HL-60 (cell line): Measurements from ENCODE around the gene DLG1.
"Not testable (repeated sequence)": the region's sequence is repeated elsewhere in the genome, so short reads cannot be mapped to it uniquely, and the experiment has no call there.

Experiments used
- DNase-seq, 2 experiments: peaks; one replicate each; pipeline ENCODE4 v3.0.0-alpha.2; 2010 to 2020; ENCODE audit warnings: low read depth in 1 of 2, low spot score in 1 of 2
- H3K27ac ChIP-seq: fragments of 250-450 bp; sonication (Bioruptor Pico); replicated peaks from 2 replicates; pipeline ENCODE4 v1.5.1; 2020; ENCODE audit warnings: mild to moderate bottlenecking, moderate library complexity
- H3K27me3 ChIP-seq: fragments of 250-450 bp; sonication (Bioruptor Pico); 2 replicates; pipeline ENCODE4 v1.5.1; 2021; ENCODE audit warnings: mild to moderate bottlenecking, moderate library complexity; ENCODE audit not compliant: insufficient read depth, poor library complexity, severe bottlenecking
- H3K4me3 ChIP-seq: replicated peaks from 2 replicates; pipeline ENCODE4 v1.5.1; 2011; ENCODE audit warnings: mild to moderate bottlenecking, control low read depth, low read length; ENCODE audit not compliant: insufficient read depth
- GABPA ChIP-seq: IDR thresholded peaks from 2 replicates; pipeline ENCODE4 v1.6.1; 2012; ENCODE audit warnings: low read depth
- POLR2AphosphoS5 ChIP-seq: IDR thresholded peaks from 2 replicates; pipeline ENCODE4 v1.6.1; 2012; ENCODE audit warnings: low read depth
- REST ChIP-seq: IDR thresholded peaks from 2 replicates; pipeline ENCODE4 v1.6.1; 2012; ENCODE audit warnings: low read depth; ENCODE audit not compliant: insufficient replicate concordance
- SPI1 ChIP-seq: IDR thresholded peaks from 2 replicates; pipeline ENCODE4 v1.6.1; 2012; ENCODE audit warnings: low read depth, mild to moderate bottlenecking, borderline replicate concordance
- TF ChIP-seq, protein P1 (sequence below): IDR thresholded peaks from one replicate; pipeline ENCODE4 v1.5.1; 2011; ENCODE audit warnings: low read length, control low read depth, inconsistent platforms; ENCODE audit not compliant: insufficient read depth

DLG1 gene

DNA sequence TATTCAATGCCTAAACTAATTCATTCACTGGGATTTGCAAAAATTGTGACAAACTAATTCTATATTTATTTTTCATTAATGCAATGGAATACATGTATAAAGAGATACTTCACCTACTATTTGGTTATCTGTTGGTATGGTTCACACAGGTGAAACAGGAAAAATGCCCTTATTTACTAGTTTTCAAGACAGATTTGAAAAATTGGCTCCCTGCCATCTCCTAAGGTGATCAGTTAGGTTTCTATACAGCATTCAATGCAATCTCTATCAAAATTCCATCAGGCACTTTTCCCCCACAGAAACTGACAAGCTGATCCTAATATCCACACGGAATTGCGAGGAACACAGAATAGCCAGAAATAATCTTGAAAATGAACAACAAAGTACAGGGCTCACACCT lies 101.1 kb downstream of the DLG1 start:
- Histone ChIP-seq H3K27me3 (no peaks in the 10 kb centered on the region), H3K27ac (no peak overlapping the region), H3K4me3 (no peak overlapping the region)
- TF ChIP-seq, protein P1, sequence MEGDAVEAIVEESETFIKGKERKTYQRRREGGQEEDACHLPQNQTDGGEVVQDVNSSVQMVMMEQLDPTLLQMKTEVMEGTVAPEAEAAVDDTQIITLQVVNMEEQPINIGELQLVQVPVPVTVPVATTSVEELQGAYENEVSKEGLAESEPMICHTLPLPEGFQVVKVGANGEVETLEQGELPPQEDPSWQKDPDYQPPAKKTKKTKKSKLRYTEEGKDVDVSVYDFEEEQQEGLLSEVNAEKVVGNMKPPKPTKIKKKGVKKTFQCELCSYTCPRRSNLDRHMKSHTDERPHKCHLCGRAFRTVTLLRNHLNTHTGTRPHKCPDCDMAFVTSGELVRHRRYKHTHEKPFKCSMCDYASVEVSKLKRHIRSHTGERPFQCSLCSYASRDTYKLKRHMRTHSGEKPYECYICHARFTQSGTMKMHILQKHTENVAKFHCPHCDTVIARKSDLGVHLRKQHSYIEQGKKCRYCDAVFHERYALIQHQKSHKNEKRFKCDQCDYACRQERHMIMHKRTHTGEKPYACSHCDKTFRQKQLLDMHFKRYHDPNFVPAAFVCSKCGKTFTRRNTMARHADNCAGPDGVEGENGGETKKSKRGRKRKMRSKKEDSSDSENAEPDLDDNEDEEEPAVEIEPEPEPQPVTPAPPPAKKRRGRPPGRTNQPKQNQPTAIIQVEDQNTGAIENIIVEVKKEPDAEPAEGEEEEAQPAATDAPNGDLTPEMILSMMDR = no peak
- no peak for TF ChIP-seq GABPA
- no peak for TF ChIP-seq SPI1
- DNase-seq = no peak

DNA sequence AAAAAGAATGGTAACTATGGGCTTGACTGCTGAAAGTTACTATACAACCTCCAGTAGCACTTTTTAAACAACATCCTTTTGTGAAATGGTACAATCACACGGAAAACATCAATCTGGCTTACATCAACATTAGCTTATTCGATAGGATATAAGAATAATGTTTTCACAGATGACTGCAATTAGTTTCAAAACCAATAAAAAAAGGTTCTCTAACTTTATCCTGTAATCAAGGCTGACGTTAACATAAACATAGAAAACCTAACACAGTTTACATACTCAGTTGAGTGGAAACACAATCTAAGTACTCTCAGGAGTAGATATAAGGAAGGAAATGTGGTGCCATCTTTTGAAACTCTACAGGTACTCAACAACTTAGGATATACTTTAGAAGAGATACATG lies 102.2 kb downstream of the DLG1 start:
- no peak for TF ChIP-seq POLR2AphosphoS5
- TF ChIP-seq SPI1 = no peak
- TF ChIP-seq REST = no peak
- TF ChIP-seq, protein P1 = no peak
- Histone ChIP-seq H3K27me3 (no peaks in the 10 kb centered on the region), H3K27ac (no peak overlapping the region), H3K4me3 (no peak overlapping the region)
- DNase-seq = no peak

- no peak overlapping the region for H3K27ac ChIP-seq
- DNase-seq = no peak
- no peak overlapping the region for H3K4me3 ChIP-seq
- TF ChIP-seq SPI1 = no peak
- TF ChIP-seq GABPA = no peak
- H3K27me3 ChIP-seq = no peaks in the 10 kb centered on the region
Measured at GRCh38 chr3:197195326-197195725, 103.1 kb downstream of the DLG1 start.

GRCh38 chr3:197193759-197194158 lies 104.7 kb downstream of the DLG1 start:
- not testable (repeated sequence) for H3K4me3 ChIP-seq, H3K27ac ChIP-seq, H3K27me3 ChIP-seq
- peak in 1 of 2 experiments; percentile 47 for DNase-seq

GRCh38 chr3:197191897-197192296 lies 106.5 kb downstream of the DLG1 start:
- H3K27ac ChIP-seq = no peak overlapping the region
- no peaks in the 10 kb centered on the region for H3K27me3 ChIP-seq
- DNase-seq = no peak
- TF ChIP-seq, protein P1 = no peak
- H3K4me3 ChIP-seq = no peak overlapping the region

GRCh38 chr3:197189623-197190022 lies 108.8 kb downstream of the DLG1 start:
- Histone ChIP-seq H3K27ac (no peak overlapping the region), H3K4me3 (no peak overlapping the region), H3K27me3 (no peaks in the 10 kb centered on the region)
- no peak for DNase-seq
- no peak for TF ChIP-seq REST
- no peak for TF ChIP-seq SPI1
